ENCODE measurements around the gene TOLLIP. TPM values are rescaled to one million over a fixed set of nuclear protein-coding genes. Genes with fewer than 3 reads are reported as not detected.
"Not testable (repeated sequence)": the region's sequence is repeated elsewhere in the genome, so short reads cannot be mapped to it uniquely, and the experiment has no call there.

TOLLIP gene
- total RNA-seq, 2 donors from 2014 or later: 53.2 to 56.4 TPM

DNA sequence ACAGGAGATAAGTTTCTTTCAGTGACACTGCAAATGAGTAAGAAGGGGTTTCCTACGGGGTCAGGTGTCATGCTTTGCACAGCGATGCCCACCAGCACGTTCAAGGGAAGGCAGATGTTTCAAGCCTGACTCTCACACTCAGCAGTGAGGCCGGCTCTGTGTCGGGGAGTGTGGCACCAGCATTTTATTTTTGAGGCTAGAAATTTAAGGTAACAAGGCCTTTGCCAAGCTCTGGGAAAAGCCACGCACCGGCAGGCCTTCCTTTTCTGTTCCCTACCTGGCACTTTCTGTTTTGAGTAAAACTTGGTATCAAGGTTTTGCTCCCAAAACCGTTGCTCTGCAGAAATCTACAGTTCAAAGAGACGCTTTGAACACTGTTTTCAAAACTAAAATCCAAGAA, 38.0 kb downstream of the TOLLIP start:
- no peak for DNase-seq (ENCODE audit: low spot score)

DNA sequence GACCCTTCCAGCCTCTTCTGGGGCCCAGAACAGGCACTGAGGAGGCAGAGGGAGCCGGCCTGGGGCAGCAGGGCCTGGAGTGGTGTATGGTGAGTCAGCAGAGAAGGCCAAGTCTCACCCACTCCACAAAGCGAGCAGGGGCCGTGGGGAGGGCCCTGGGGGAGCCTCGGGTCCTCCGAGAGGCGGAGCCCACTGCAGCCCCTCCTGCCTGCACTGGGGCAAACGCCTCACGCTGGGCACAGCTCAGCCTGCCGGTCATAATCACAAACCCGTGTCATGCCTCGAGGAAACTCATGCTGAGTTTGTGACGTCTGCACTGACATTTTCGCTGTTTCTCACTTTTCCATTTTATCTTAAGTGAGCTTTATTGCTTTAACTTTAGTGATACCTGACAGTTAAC, 38.4 kb downstream of the TOLLIP start:
- peak in 1 of 2 donors; percentile 6 for ATAC-seq
- Mint-ChIP-seq H3K27ac (no peak overlapping the region), H3K36me3 (no peaks in the 10 kb centered on the region), H3K27me3 (no peaks in the 10 kb centered on the region), H3K4me1 (ENCODE audit: low read depth in 2 of 2) (peaks cover 5 to 9% of the 10 kb centered on the region in 2 donors), H3K9me3 (no peaks in the 10 kb centered on the region), H3K4me3 (no peak overlapping the region)
- DNase-seq (ENCODE audit: low spot score): no peak

More for the DNA sequence above, 38.0 kb downstream of the TOLLIP start:
- no peak for ATAC-seq
- Mint-ChIP-seq H3K27me3 (no peaks in the 10 kb centered on the region), H3K4me3 (no peak overlapping the region), H3K27ac (no peak overlapping the region), H3K36me3 (no peaks in the 10 kb centered on the region), H3K9me3 (no peaks in the 10 kb centered on the region), H3K4me1 (ENCODE audit: low read depth in 2 of 2) (peaks cover 5 to 9% of the 10 kb centered on the region in 2 donors)

DNA sequence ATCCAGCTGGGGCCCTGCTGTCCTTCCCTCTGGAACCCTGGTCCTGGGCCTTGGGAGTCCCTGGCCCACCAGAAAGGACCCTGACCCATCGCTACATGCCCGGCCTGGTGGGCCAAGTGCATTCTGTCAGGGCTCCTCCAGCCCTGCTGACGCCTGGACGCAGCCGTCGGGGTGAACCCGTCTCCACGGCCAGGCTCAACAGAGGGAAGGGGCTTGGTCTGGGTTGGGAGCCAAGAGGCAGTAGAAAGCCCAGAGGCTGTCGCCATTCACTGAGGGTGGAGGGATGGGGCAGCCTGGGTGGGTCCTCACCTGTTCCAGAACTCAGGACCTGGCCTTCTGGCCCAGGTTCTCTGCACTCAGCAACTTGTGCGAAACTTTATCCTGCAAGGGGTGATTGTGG, 39.0 kb downstream of the TOLLIP start:
- no peak overlapping the region for H3K4me3 Mint-ChIP-seq
- H3K4me1 Mint-ChIP-seq (ENCODE audit: low read depth in 2 of 2): peaks cover 0 to 9% of the 10 kb centered on the region in 2 donors
- H3K27ac Mint-ChIP-seq: no peak overlapping the region
- H3K9me3 Mint-ChIP-seq: no peaks in the 10 kb centered on the region
- H3K36me3 Mint-ChIP-seq: no peaks in the 10 kb centered on the region
- no peaks in the 10 kb centered on the region for H3K27me3 Mint-ChIP-seq
- DNase-seq (ENCODE audit: low spot score) (no peak), ATAC-seq (no peak)

DNA sequence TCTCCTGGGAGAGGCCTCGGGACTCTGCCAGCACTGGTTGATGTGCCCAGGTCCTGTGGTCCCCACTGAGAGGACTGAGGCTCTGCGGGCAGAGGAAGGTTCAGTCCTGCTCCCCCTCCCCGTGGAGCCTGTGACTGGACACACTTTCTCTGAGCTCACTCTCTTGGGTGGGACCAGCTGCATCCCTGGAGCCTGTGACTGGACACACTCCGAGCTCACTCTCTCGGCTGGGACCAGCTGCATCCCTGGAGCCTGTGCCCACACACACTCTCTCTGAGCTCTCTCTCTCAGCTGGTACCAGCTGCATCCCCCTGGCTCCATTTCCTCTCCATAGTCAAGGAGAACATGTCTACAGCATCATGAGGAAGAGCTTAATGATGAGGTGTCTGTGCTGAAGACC, 39.5 kb downstream of the TOLLIP start:
- no peak overlapping the region for H3K4me3 Mint-ChIP-seq
- peaks cover 0 to 9% of the 10 kb centered on the region in 2 donors for H3K4me1 Mint-ChIP-seq (ENCODE audit: low read depth in 2 of 2)
- no peaks in the 10 kb centered on the region for H3K36me3 Mint-ChIP-seq
- ATAC-seq: no peak
- H3K27ac Mint-ChIP-seq: no peak overlapping the region
- DNase-seq (ENCODE audit: low spot score): no peak
- H3K27me3 Mint-ChIP-seq: no peaks in the 10 kb centered on the region
- no peaks in the 10 kb centered on the region for H3K9me3 Mint-ChIP-seq

DNA sequence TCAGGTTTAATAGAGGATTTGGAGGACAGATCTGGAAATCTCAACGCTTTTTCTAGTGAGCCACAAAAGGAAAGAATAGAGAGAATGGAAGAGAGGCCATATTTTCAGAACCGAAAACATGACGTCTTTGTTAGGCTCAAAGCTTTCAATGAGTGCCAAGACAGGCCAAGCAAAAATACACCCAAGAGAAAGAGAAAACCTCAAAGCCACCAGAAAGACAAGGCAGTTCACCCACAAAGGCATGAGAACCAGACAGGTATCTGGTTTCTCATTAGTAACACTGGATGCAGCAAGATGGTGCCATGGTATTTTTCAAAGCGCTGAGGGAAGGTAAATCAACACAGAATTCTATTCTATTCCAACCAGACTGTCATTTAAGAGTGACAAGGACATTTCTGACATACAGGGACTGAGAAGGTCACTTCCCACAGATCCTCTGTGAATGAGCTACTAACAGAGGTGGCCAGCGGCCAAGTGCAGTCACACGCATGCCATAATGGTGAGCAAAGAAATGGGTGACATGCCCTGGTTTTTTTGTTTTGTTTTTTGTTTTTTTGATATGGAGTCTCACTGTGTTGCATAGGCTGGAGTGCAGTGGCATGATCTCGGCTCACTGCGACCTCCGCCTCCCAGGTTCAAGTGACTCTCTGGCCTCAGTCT, 41.9 kb downstream of the TOLLIP start:
- Mint-ChIP-seq H3K9me3 (peaks cover 4% of the 10 kb centered on the region), H3K27ac (no peak overlapping the region), H3K4me3 (no peak overlapping the region), H3K36me3 (no peaks in the 10 kb centered on the region), H3K27me3 (no peaks in the 10 kb centered on the region), H3K4me1 (ENCODE audit: low read depth in 2 of 2) (peaks cover 9 to 14% of the 10 kb centered on the region in 2 donors)
- DNase-seq (ENCODE audit: low spot score): no peak
- ATAC-seq: no peak

DNA sequence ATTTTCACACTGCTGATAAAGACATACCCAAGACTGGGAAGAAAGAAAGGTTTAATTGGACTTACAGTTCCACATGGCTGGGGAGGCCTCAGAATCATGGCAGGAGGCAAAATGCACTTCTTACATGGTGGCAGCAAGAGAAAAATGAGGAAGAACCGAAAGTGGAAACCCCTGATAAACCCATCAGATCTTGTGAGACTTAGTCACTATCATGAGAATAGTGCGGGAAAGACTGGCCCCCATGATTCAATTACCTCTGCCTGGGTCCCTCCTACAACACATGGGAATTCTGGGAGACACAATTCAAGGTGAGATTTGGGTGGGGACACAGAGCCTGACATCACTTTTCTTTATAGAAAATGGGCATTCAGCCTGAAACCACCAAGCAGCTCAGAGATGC, 42.5 kb downstream of the TOLLIP start:
- not testable (repeated sequence) for H3K36me3 Mint-ChIP-seq; ATAC-seq; H3K4me3 Mint-ChIP-seq; DNase-seq (ENCODE audit: low spot score); H3K9me3 Mint-ChIP-seq; H3K27me3 Mint-ChIP-seq; H3K27ac Mint-ChIP-seq
- H3K4me1 Mint-ChIP-seq (ENCODE audit: low read depth in 2 of 2): peaks cover 13 to 14% of the 10 kb centered on the region in 2 donors

DNA sequence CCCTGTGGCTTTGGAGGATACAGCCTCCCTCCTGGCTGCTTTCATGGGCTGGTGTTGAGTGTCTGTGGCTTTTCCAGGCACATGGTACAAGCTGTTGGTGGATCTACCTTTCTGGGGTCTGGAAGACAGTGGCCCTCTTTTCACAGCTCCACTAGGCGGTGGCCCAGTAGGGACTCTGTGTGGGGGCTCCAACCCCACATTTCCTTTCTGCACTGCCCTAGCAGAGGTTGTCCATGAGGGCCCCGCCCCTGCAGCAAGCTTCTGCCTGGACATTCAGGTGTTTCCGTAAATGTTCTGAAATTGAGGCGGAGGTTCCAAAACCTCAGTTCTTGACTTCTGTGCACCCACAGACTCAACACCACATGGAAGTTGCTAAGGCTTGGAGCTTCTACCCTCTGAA, 44.0 kb downstream of the TOLLIP start:
- DNase-seq (ENCODE audit: low spot score); H3K27ac Mint-ChIP-seq; H3K4me3 Mint-ChIP-seq; H3K9me3 Mint-ChIP-seq; ATAC-seq; H3K36me3 Mint-ChIP-seq; H3K27me3 Mint-ChIP-seq: not testable (repeated sequence)
- peaks cover 14% of the 10 kb centered on the region in 2 donors for H3K4me1 Mint-ChIP-seq (ENCODE audit: low read depth in 2 of 2)

DNA sequence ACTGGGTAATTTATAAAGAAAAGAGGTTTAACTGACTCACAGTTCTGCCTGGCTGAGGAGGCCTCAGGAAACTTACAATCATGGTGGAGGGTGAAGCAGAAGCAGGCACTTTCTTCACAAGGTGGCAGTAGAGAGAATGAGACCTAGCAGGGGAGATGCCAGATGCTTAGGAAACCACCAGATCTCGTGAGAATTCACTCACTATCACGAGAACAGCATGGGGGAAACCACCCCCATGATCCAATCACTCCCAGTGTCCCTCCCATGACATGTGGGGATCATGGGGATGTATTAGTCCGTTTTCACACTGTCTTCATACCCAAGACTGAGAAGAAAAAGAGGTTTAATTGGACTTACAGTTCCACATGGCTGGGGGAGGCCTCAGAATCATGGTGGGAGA, 45.0 kb downstream of the TOLLIP start:
- not testable (repeated sequence) for H3K4me3 Mint-ChIP-seq

DNA sequence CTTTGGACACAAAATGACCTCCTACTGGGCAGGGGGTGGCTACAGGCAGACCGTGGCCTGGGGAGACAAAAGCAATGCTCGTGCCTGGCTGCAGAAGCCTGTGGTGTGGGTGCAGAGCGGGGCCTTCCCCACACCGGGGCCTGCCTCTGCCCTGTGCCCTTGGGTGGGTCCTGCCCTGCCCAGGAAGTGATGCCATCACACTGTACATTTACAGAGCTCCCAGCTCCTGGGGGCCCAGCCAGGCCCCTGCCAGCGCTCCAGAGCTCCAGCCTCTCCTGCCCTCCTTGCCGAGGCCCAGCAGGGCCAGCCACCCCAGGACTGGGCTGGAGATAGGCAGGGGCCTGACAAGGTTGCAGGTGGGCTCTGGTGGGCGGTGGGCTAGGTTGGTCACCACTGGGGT, 46.4 kb downstream of the TOLLIP start:
- H3K27ac Mint-ChIP-seq: peak overlapping the region; percentile 14 to 74
- no peaks in the 10 kb centered on the region for H3K36me3 Mint-ChIP-seq
- H3K9me3 Mint-ChIP-seq: peaks cover 4% of the 10 kb centered on the region
- peaks cover 14% of the 10 kb centered on the region in 2 donors for H3K4me1 Mint-ChIP-seq (ENCODE audit: low read depth in 2 of 2)
- DNase-seq (ENCODE audit: low spot score) (peak; percentile 53), ATAC-seq (peak; percentile 26 to 29)
- H3K4me3 Mint-ChIP-seq: peak overlapping the region; percentile 64
- no peaks in the 10 kb centered on the region for H3K27me3 Mint-ChIP-seq

More for the DNA sequence above, 45.0 kb downstream of the TOLLIP start:
- H3K27me3 Mint-ChIP-seq; H3K9me3 Mint-ChIP-seq; DNase-seq (ENCODE audit: low spot score); ATAC-seq; H3K36me3 Mint-ChIP-seq: not testable (repeated sequence)
- Mint-ChIP-seq H3K4me1 (ENCODE audit: low read depth in 2 of 2) (peaks cover 14% of the 10 kb centered on the region in 2 donors), H3K27ac (peak overlapping the region in 1 of 2 donors; percentile 21)

DNA sequence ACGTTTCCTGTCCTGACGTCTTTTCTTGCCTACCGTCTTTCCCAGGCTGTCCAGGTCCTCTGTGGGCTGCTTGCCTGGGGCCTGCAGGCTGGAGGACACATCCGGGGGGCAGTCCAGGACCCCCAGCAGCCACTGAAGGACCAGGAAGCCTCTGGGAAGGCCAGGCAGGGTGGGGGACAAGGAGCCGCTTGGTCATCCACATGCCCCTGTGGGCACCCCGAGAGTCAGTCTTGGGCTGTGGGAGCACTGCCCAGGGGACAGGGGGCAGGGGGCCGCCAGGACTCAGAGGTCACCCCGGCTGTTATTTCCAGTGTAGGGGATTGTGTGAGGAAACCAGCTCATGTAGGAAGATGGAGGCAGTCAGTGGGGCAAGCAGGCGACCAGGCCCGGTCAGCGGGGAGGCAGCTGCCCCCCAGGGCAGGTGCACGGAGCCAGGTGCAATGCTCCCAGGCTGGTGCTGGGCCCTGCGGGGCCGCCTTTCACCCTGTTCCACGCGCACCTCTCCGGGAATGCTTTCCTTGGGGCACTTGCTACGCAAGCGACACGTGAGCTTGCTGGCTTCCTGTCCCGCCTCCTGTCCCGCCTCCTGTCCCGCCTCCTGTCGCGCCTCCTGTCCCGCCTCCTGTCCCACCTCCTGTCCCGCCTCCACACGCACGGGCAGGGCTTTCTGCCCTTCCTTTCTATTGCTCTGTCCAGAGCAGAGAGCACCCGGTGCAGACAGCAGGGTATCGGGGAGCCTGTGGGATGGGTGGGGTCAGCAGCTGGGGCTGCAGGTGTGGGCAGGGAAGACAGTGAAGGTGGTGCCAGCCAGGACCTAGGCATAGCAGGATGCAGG, 47.0 kb downstream of the TOLLIP start:
- Mint-ChIP-seq H3K27ac (peak overlapping the region; percentile 14 to 74), H3K36me3 (no peaks in the 10 kb centered on the region), H3K27me3 (no peaks in the 10 kb centered on the region), H3K9me3 (peaks cover 4% of the 10 kb centered on the region), H3K4me1 (ENCODE audit: low read depth in 2 of 2) (peaks cover 13 to 14% of the 10 kb centered on the region in 2 donors), H3K4me3 (peak overlapping the region; percentile 64)
- DNase-seq (ENCODE audit: low spot score) (peak; percentile 89), ATAC-seq (peak; percentile 88 to 94)

DNA sequence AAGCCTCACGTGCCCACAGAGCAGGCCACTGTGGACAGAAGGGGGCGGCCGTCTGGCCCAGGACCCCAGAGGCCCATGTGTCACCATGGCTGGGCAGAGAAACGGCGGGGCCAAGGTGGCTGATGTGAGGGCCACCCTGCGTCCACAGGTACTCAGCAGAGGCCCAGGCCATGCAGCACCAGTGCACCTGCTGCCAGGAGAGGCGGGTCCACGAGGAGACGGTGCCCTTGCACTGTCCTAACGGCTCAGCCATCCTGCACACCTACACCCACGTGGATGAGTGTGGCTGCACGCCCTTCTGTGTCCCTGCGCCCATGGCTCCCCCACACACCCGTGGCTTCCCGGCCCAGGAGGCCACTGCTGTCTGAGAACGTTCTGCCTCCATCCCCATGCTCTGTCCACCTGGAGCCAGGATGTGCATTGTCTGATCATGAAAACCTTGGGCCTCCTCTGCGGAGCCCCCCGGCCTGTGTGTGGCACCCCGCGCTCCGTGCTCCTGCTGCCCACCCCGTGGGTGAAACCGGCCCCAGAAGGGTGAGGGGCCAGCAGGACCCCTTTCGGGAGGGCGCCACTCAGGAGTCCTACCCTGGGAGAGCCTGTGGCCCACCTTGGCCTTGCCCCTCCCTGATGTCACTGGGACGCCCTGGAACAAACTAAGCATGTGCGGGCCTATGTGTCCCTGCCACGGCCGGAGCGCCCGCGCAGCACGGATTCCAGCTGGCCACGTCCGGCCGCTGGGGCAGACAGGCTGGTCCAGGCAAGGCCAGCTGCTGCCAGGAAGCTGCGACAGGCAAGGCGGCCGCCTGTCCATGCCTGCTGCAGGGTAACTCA, 48.0 kb downstream of the TOLLIP start:
- no peak for DNase-seq (ENCODE audit: low spot score)
- ATAC-seq: no peak
- H3K4me3 Mint-ChIP-seq: no peak overlapping the region
- peak overlapping the region in 1 of 2 donors; percentile 74 for H3K27ac Mint-ChIP-seq
- no peaks in the 10 kb centered on the region for H3K36me3 Mint-ChIP-seq
- peaks cover 4% of the 10 kb centered on the region for H3K9me3 Mint-ChIP-seq
- peaks cover 5 to 14% of the 10 kb centered on the region in 2 donors for H3K4me1 Mint-ChIP-seq (ENCODE audit: low read depth in 2 of 2)
- no peaks in the 10 kb centered on the region for H3K27me3 Mint-ChIP-seq

DNA sequence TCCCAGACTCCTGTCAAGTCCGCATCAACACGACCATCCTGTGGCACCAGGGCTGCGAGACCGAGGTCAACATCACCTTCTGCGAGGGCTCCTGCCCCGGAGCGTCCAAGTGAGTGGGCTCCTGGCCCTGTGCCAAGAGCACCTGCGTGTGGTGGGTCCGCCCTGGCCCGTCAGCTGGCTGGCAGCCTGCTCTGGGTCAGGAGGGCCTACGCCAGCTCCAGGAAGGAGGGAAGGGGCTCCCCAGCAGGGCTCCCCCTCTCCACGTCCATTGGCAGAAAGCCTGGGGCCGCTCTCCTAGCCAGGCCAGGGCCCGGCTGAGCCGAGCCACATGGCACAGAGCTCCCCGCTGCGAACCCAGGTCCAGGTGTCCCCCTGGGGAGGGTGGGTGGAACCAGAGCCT, 48.8 kb downstream of the TOLLIP start:
- H3K27me3 Mint-ChIP-seq: no peaks in the 10 kb centered on the region
- H3K27ac Mint-ChIP-seq: no peak overlapping the region
- no peak for ATAC-seq
- peaks cover 4% of the 10 kb centered on the region for H3K9me3 Mint-ChIP-seq
- no peak for DNase-seq (ENCODE audit: low spot score)
- no peaks in the 10 kb centered on the region for H3K36me3 Mint-ChIP-seq
- H3K4me3 Mint-ChIP-seq: no peak overlapping the region
- H3K4me1 Mint-ChIP-seq (ENCODE audit: low read depth in 2 of 2): peaks cover 5 to 14% of the 10 kb centered on the region in 2 donors

DNA sequence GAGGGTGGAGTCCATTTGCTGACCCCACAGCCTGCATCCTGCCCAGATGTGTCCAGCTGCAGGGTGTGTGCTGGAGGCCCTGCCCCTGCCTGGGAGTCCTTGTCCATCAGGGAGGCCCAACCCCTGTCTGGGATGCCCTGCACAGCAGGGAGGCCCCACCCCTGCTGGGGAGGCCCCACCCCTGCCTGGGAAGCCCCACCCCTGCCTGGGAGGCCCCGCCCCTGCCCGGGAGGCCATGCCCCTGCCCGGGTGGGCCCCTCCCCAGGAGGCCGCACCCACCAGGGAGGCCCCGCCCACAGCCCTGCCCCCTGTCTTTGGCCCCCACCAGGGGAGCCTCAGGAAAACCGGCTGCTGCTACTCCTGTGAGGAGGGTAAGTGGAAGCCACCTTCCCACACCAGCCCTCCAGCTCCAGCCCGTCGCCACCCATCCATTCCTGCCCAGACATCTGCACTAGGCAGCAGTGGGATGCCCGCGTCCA, 49.4 kb downstream of the TOLLIP start:
- ATAC-seq (peak; percentile 58 to 72), DNase-seq (ENCODE audit: low spot score) (no peak)
- Mint-ChIP-seq H3K4me1 (ENCODE audit: low read depth in 2 of 2) (peaks cover 5 to 14% of the 10 kb centered on the region in 2 donors), H3K9me3 (peaks cover 4% of the 10 kb centered on the region), H3K36me3 (no peaks in the 10 kb centered on the region), H3K27me3 (no peaks in the 10 kb centered on the region), H3K4me3 (no peak overlapping the region), H3K27ac (no peak overlapping the region)

All from natural killer cell treated with Interleukin-12 subunit alpha and Interleukin-12 subunit beta and Interleukin-15 and Interleukin-18, amount 100 ng/mL, for 72 hours (primary cell).